HepG2 (cell line): ENCODE data around the gene ANKRD65. TPM values are rescaled to one million over a fixed set of nuclear protein-coding genes. Genes with fewer than 3 reads are reported as not detected.

ENCODE experiments used
- CEBPG ChIP-seq: IDR thresholded peaks from 2 replicates; pipeline ENCODE4 v1.6.1; 2016
- FOXK1 ChIP-seq: sonication (generic); formaldehyde crosslinking; IDR thresholded peaks from 2 replicates; pipeline ENCODE4 v1.4.0; 2020; ENCODE audit warnings: low read depth, missing genetic modification reagents, borderline replicate concordance
- GABPB1 ChIP-seq: IDR thresholded peaks from 2 replicates; pipeline ENCODE4 v1.6.1; 2016; ENCODE audit warnings: mild to moderate bottlenecking, missing genetic modification reagents, moderate library complexity, missing compliant biosample characterization
- HNRNPK ChIP-seq: fragments of 200-400 bp; formaldehyde crosslinking; IDR thresholded peaks from 2 replicates; pipeline ENCODE4 v1.6.1; 2018; ENCODE audit warnings: low read length, low read depth, moderate library complexity, mild to moderate bottlenecking; ENCODE audit not compliant: poor library complexity, severe bottlenecking
- JUNB ChIP-seq: sonication (generic); formaldehyde crosslinking; IDR thresholded peaks from 2 replicates; pipeline ENCODE4 v1.8.0; 2022; ENCODE audit warnings: missing genetic modification reagents, mild to moderate bottlenecking, borderline replicate concordance
- MAFG ChIP-seq: sonication (generic); formaldehyde crosslinking; IDR thresholded peaks from 2 replicates; pipeline ENCODE4 v1.5.1; 2020; ENCODE audit warnings: mild to moderate bottlenecking, missing genetic modification reagents
- MXD4 ChIP-seq: IDR thresholded peaks from 2 replicates; pipeline ENCODE4 v1.6.1; 2016; ENCODE audit warnings: mild to moderate bottlenecking, missing biosample characterization, missing genetic modification reagents
- NCOA2 ChIP-seq: sonication (generic); formaldehyde crosslinking; IDR thresholded peaks from 2 replicates; pipeline ENCODE4 v1.8.0; 2022; ENCODE audit warnings: inconsistent platforms
- PHF21A ChIP-seq: sonication (generic); formaldehyde crosslinking; IDR thresholded peaks from 2 replicates; pipeline ENCODE4 v1.5.0; 2020; ENCODE audit warnings: mild to moderate bottlenecking, missing genetic modification reagents
- SP5 ChIP-seq: IDR thresholded peaks from 2 replicates; pipeline ENCODE4 v1.6.1; 2016; ENCODE audit warnings: low read depth, borderline replicate concordance
- TCF7 ChIP-seq: sonication (generic); IDR thresholded peaks from 2 replicates; pipeline ENCODE4 v1.6.1; 2016; ENCODE audit warnings: antibody characterized with exemption, low read depth
- TEF ChIP-seq: sonication (generic); formaldehyde crosslinking; IDR thresholded peaks from 2 replicates; pipeline ENCODE4 v1.5.0; 2020; ENCODE audit warnings: missing genetic modification reagents
- THAP11 ChIP-seq: IDR thresholded peaks from 2 replicates; pipeline ENCODE4 v1.6.1; 2016; ENCODE audit warnings: missing biosample characterization, missing genetic modification reagents
- TRAFD1 ChIP-seq: sonication (generic); formaldehyde crosslinking; IDR thresholded peaks from 2 replicates; pipeline ENCODE4 v1.5.1; 2020; ENCODE audit warnings: missing genetic modification reagents, mild to moderate bottlenecking, borderline replicate concordance
- ZFP36L1 ChIP-seq: sonication (generic); formaldehyde crosslinking; IDR thresholded peaks from 2 replicates; pipeline ENCODE4 v1.8.0; 2022; ENCODE audit warnings: mild to moderate bottlenecking, missing genetic modification reagents, moderate library complexity
- ZMAT3 ChIP-seq: sonication (generic); formaldehyde crosslinking; conservative IDR thresholded peaks from 2 replicates; pipeline ENCODE4 v1.7.0; 2021; ENCODE audit warnings: missing genetic modification reagents
- ZMYM4 ChIP-seq: sonication (generic); formaldehyde crosslinking; IDR thresholded peaks from 2 replicates; pipeline ENCODE4 v1.8.1; 2023; ENCODE audit warnings: mild to moderate bottlenecking, missing genetic modification reagents
- ZNF180 ChIP-seq: sonication (generic); formaldehyde crosslinking; IDR thresholded peaks from 2 replicates; pipeline ENCODE4 v1.4.0; 2020; ENCODE audit warnings: low read depth, missing genetic modification reagents, borderline replicate concordance
- ZNF354B ChIP-seq: sonication (generic); formaldehyde crosslinking; IDR thresholded peaks from 2 replicates; pipeline ENCODE4 v1.8.0; 2022; ENCODE audit warnings: mild to moderate bottlenecking, missing genetic modification reagents
- ZNF383 ChIP-seq: sonication (generic); formaldehyde crosslinking; IDR thresholded peaks from 2 replicates; pipeline ENCODE4 v1.4.0; 2020; ENCODE audit warnings: missing genetic modification reagents, mild to moderate bottlenecking, borderline replicate concordance
- ZNF607 ChIP-seq: sonication (generic); formaldehyde crosslinking; IDR thresholded peaks from 2 replicates; pipeline ENCODE4 v1.5.1; 2020; ENCODE audit warnings: missing genetic modification reagents, mild to moderate bottlenecking, borderline replicate concordance
- ZNF75D ChIP-seq: sonication (generic); formaldehyde crosslinking; IDR thresholded peaks from 2 replicates; pipeline ENCODE4 v1.8.1; 2023; ENCODE audit warnings: missing genetic modification reagents, mild to moderate bottlenecking, borderline replicate concordance
- ZSCAN25 ChIP-seq: sonication (generic); formaldehyde crosslinking; IDR thresholded peaks from 2 replicates; pipeline ENCODE4 v1.8.0; 2022; ENCODE audit warnings: mild to moderate bottlenecking, missing genetic modification reagents
- ZSCAN30 ChIP-seq: sonication (generic); formaldehyde crosslinking; IDR thresholded peaks from 2 replicates; pipeline ENCODE4 v1.5.0; 2020; ENCODE audit warnings: mild to moderate bottlenecking, missing genetic modification reagents
- polyA plus RNA-seq, 8 experiments: library from polyadenylated mRNA; depleted of rRNA in 3 of 8; stranded (reverse) in 7 of 8; unstranded in 1 of 8; fragments of >200 nt; fragmentation: Illumina TruSeq in 4 of 8; extraction: Trizol in 4 of 8; gene quantifications; 2 replicates each; pipeline versions ENCODE4 v1.2.1 to v1.2.3, GENCODE V29; 2011 to 2016; ENCODE audit warnings: low read depth in 4 of 8, missing spikeins in 1 of 8, mixed read lengths in 1 of 8; ENCODE audit not compliant: insufficient read depth in 1 of 8
- total RNA-seq, 5 experiments: library from RNA; depleted of rRNA; stranded (reverse); fragments of >200 nt; fragmentation: Illumina TruSeq; extraction: Trizol; gene quantifications; 2 replicates each; pipeline ENCODE4 v1.2.3, GENCODE V29; 2016; ENCODE audit warnings: low read depth in 1 of 5
- TF ChIP-seq, protein P1 (sequence below): sonication (generic); formaldehyde crosslinking; IDR thresholded peaks from 2 replicates; pipeline ENCODE4 v1.8.1; 2023; ENCODE audit warnings: missing genetic modification reagents, mild to moderate bottlenecking, borderline replicate concordance
- TF ChIP-seq, protein P2 (sequence below): sonication (generic); formaldehyde crosslinking; IDR thresholded peaks from 2 replicates; pipeline ENCODE4 v1.4.0; 2020; ENCODE audit warnings: missing genetic modification reagents

ANKRD65 gene
- total and polyA plus RNA-seq, 2 of the 13 experiments (the other 11 are each of a cell fraction or from before 2014, with no cell fraction given) = 12.1 to 30.1 TPM

DNA sequence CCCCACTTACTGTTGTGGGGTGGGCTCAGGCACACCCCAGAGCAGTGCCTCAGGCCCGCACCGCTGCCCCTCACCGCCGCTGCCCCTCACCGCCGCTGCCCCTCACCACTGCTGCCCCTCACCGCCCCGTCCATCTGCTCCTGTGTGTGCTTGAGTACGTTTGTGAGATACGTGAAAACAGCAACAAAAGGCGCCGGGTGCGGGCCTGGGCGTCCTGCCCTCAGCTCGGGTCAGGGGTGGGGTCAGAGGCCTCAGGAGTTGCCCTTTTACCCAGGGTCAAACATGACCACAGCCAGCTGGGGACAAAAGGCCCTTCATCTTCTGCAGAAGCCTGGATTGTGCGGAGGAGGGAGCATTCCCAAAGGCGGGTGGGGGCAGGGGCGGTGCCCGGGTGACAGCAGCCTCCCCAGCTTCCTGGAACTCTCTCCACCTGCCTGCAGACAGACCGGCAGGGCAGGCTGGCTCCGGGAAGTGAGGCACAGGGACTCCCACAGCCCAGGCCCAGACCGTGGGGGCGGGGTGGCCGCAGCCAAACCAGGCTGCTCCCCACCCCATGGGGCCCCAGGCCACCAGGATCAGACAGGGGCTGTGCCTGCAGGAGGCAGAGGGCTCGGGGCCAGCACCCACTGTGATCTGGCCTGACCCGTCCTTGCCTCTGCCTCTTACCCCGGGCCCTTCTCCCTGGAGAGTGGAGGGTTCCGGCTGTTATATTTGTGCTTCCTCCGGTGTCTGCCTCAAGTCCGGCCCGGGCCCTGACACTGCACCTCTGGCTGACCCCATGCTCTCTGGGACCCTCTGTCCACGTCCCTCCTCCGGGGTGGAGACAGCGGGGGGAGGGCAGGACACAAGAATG, 12.1 kb upstream of the ANKRD65 start (continued):
- TF ChIP-seq TRAFD1 (CRISPR knock-in tag) (no peak), ZMYM4 (CRISPR knock-in tag) (peak; percentile 54; the same call in 1 of the 2 replicates), SP5 (CRISPR knock-in tag) (peak; percentile 90), NCOA2 (CRISPR knock-in tag) (peak; percentile 97), ZMAT3 (0 out of 2 replicates have a peak, but pooled peaks have one; percentile 5), ZFP36L1 (CRISPR knock-in tag) (0 out of 2 replicates have a peak, but pooled peaks have one; percentile 21), ZNF354B (no peak), FOXK1 (peak; percentile 78), ZSCAN25 (peak; percentile 91), GABPB1 (CRISPR knock-in tag) (peak; percentile 84), JUNB (CRISPR knock-in tag) (no peak), ZNF180 (0 out of 2 replicates have a peak, but pooled peaks have one; percentile 7), ZSCAN30 (CRISPR knock-in tag) (peak; percentile 75; the same call in 1 of the 2 replicates), MAFG (no peak), CEBPG (CRISPR knock-in tag) (peak; percentile 32; the same call in 1 of the 2 replicates), TEF (CRISPR knock-in tag) (no peak), THAP11 (CRISPR knock-in tag) (peak; percentile 83), ZNF75D (CRISPR knock-in tag) (no peak), PHF21A (peak; percentile 96), ZNF607 (peak; percentile 88), ZNF383 (CRISPR knock-in tag) (no peak), MXD4 (peak; percentile 87), HNRNPK (peak; percentile 44), TCF7 (peak; percentile 60)
- TF ChIP-seq, protein P1, sequence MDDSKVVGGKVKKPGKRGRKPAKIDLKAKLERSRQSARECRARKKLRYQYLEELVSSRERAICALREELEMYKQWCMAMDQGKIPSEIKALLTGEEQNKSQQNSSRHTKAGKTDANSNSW (CRISPR knock-in tag) = no peak; the same call in 1 of the 2 replicates
- TF ChIP-seq, protein P2, sequence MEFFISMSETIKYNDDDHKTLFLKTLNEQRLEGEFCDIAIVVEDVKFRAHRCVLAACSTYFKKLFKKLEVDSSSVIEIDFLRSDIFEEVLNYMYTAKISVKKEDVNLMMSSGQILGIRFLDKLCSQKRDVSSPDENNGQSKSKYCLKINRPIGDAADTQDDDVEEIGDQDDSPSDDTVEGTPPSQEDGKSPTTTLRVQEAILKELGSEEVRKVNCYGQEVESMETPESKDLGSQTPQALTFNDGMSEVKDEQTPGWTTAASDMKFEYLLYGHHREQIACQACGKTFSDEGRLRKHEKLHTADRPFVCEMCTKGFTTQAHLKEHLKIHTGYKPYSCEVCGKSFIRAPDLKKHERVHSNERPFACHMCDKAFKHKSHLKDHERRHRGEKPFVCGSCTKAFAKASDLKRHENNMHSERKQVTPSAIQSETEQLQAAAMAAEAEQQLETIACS (CRISPR knock-in tag) = peak; percentile 49
